Endothelial cell of umbilical vein (primary cell): ENCODE results near the gene SLCO2A1.

Experiments used
- EZH2 ChIP-seq: IDR thresholded peaks from 2 replicates; pipeline ENCODE4 v1.6.1; 2012; ENCODE audit warnings: borderline replicate concordance, low read depth, mild to moderate bottlenecking, moderate library complexity, low read length, inconsistent platforms; ENCODE audit not compliant: severe bottlenecking
- FOS ChIP-seq: IDR thresholded peaks from 2 replicates; pipeline ENCODE4 v1.6.1; 2011; ENCODE audit warnings: mild to moderate bottlenecking, low read length, moderate library complexity, borderline replicate concordance; ENCODE audit not compliant: insufficient read depth
- GATA2 ChIP-seq: IDR thresholded peaks from 2 replicates; pipeline ENCODE4 v1.7.0; 2011; ENCODE audit warnings: low read depth, mild to moderate bottlenecking, moderate library complexity, mixed read lengths, low read length; ENCODE audit not compliant: insufficient read length, insufficient read depth
- JUN ChIP-seq: IDR thresholded peaks from 2 replicates; pipeline ENCODE4 v1.6.1; 2011; ENCODE audit warnings: borderline replicate concordance, low read depth; ENCODE audit not compliant: insufficient read length, insufficient read depth
- MYC ChIP-seq: IDR thresholded peaks from one replicate; pipeline ENCODE4 v1.6.1; 2011; ENCODE audit warnings: mild to moderate bottlenecking, low read depth, low read length
- POLR2A ChIP-seq: IDR thresholded peaks from 2 replicates; pipeline ENCODE4 v1.6.1; 2012; ENCODE audit warnings: low read depth, mild to moderate bottlenecking, control low read depth, low read length
- POLR2AphosphoS5 ChIP-seq: IDR thresholded peaks from 2 replicates; pipeline ENCODE4 v1.6.1; 2012; ENCODE audit warnings: low read depth, mild to moderate bottlenecking, control low read depth, low read length, moderate library complexity; ENCODE audit not compliant: insufficient read depth
- TF ChIP-seq, protein P1 (sequence below), 2 donors: IDR thresholded peaks; 1 replicate in 1 of 2; 2 replicates in 1 of 2; pipeline ENCODE4 v1.5.1; 2011; ENCODE audit warnings: low read length in 2 of 2, mild to moderate bottlenecking in 2 of 2, moderate library complexity in 2 of 2, control low read depth in 1 of 2, inconsistent platforms in 1 of 2, low read depth in 1 of 2; ENCODE audit not compliant: insufficient read depth in 1 of 2; ENCODE audit errors: extremely low read depth in 1 of 2
- TF ChIP-seq, protein P2 (sequence below): IDR thresholded peaks from 2 replicates; pipeline ENCODE4 v1.6.1; 2011; ENCODE audit not compliant: insufficient read depth, insufficient read length

DNA sequence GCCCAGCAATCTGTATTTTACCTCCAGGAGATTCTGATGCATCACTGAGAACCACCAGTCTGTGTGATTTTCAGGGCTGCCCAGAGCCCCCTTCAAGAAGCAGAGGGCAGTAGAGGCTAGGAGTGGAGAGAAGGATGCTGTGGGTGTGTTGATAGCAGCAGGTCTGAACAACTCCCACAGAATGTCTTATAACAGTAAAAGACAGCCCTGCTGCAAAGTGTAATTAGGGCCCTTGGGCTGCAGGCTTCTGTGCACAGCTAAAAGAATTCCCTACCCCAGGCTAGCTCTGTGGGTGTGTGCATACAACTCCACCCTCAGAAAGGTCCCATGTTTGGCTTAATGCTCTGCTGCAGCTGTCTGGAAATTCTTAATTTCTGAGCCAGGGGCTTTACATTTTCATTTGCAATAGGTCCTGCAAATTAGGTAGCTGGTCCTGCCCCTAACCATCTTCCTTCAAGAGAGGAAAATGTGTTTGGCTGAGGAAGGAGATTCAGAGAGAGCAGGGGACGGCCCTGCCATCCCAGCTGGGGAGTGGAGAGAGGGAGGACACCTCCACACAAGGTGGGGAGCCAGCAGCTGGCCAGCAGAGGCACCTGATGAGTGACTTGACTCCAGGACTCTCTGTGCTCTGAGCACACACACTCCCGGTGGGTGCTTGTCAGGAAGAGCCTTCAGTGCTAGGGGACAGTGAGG lies 90.8 kb downstream of the SLCO2A1 start:
- TF ChIP-seq JUN: no peak
- TF ChIP-seq, protein P1, sequence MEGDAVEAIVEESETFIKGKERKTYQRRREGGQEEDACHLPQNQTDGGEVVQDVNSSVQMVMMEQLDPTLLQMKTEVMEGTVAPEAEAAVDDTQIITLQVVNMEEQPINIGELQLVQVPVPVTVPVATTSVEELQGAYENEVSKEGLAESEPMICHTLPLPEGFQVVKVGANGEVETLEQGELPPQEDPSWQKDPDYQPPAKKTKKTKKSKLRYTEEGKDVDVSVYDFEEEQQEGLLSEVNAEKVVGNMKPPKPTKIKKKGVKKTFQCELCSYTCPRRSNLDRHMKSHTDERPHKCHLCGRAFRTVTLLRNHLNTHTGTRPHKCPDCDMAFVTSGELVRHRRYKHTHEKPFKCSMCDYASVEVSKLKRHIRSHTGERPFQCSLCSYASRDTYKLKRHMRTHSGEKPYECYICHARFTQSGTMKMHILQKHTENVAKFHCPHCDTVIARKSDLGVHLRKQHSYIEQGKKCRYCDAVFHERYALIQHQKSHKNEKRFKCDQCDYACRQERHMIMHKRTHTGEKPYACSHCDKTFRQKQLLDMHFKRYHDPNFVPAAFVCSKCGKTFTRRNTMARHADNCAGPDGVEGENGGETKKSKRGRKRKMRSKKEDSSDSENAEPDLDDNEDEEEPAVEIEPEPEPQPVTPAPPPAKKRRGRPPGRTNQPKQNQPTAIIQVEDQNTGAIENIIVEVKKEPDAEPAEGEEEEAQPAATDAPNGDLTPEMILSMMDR (IDR thresholded peaks at IDR 0.05; ENCODE audit: extremely low read depth in 1 of 2, insufficient read depth in 1 of 2, low read depth in 1 of 2, low read length in 2 of 2): peak in 1 of 2 donors; percentile 34
- TF ChIP-seq EZH2: no peak
- TF ChIP-seq GATA2: no peak
- TF ChIP-seq POLR2A: no peak
- TF ChIP-seq, protein P2, sequence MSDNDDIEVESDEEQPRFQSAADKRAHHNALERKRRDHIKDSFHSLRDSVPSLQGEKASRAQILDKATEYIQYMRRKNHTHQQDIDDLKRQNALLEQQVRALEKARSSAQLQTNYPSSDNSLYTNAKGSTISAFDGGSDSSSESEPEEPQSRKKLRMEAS: no peak
- TF ChIP-seq POLR2AphosphoS5: no peak
- no peak for TF ChIP-seq MYC
- TF ChIP-seq FOS: no peak
